Lower leg skin (tissue), 4 donors: ENCODE results near the gene TMIE. TPM values are rescaled to one million over a fixed set of nuclear protein-coding genes. Genes with fewer than 3 reads are reported as not detected.

ENCODE experiments used
- DNase-seq, 2 donors: peaks; one replicate each; pipeline ENCODE4 v3.0.0-alpha.2; 2019; ENCODE audit warnings: low spot score in 2 of 2
- H3K4me3 ChIP-seq: fragments of 200-600 bp; sonication (generic); 2 replicates; pipeline ENCODE4 v1.5.1; 2017; ENCODE audit warnings: mild to moderate bottlenecking, low read depth; ENCODE audit not compliant: poor library complexity, severe bottlenecking
- POLR2A ChIP-seq, 2 donors: fragments of 450-650 bp; IDR thresholded peaks; one replicate each; pipeline ENCODE4 v1.6.1; 2016 to 2017; ENCODE audit warnings: antibody characterized with exemption in 2 of 2, mild to moderate bottlenecking in 1 of 2, moderate library complexity in 1 of 2
- WGBS, 2 donors: methylation state at CpG; one replicate each; pipeline ENCODE4 v1.1.5; 2018; 5-methylcytosine and 5-hydroxymethylcytosine counted together
- intact Hi-C: fragments of 100-400 bp; cut with DNase I; formaldehyde crosslinking; loops from one replicate; pipeline ENCODE4 v1.15.0; 2023; ENCODE audit warnings: low total_unique reads
- total RNA-seq, 4 donors: library from RNA; depleted of rRNA; stranded (reverse); fragments of >200 nt; gene quantifications; one replicate each; pipeline ENCODE4 v1.1.0, GENCODE V29; 2016
- TF ChIP-seq, protein P1 (sequence below), 3 donors: fragments of 450-650 bp; IDR thresholded peaks; one replicate each; pipeline ENCODE4 v1.5.1; 2016; ENCODE audit warnings: antibody characterized with exemption in 3 of 3, mild to moderate bottlenecking in 3 of 3, moderate library complexity in 2 of 3

Gene TMIE
- total RNA-seq, 4 donors from 2014 or later = 0.37 to 1.1 (median 0.67) TPM

GRCh38 chr3:46690798-46691197, 10.4 kb upstream of the TMIE start:
- TF ChIP-seq POLR2A (IDR thresholded peaks at IDR 0.05) = no peak
- TF ChIP-seq, protein P1, sequence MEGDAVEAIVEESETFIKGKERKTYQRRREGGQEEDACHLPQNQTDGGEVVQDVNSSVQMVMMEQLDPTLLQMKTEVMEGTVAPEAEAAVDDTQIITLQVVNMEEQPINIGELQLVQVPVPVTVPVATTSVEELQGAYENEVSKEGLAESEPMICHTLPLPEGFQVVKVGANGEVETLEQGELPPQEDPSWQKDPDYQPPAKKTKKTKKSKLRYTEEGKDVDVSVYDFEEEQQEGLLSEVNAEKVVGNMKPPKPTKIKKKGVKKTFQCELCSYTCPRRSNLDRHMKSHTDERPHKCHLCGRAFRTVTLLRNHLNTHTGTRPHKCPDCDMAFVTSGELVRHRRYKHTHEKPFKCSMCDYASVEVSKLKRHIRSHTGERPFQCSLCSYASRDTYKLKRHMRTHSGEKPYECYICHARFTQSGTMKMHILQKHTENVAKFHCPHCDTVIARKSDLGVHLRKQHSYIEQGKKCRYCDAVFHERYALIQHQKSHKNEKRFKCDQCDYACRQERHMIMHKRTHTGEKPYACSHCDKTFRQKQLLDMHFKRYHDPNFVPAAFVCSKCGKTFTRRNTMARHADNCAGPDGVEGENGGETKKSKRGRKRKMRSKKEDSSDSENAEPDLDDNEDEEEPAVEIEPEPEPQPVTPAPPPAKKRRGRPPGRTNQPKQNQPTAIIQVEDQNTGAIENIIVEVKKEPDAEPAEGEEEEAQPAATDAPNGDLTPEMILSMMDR (IDR thresholded peaks at IDR 0.05) = no peak
- 41 to 49% methylated on average over 5 of the region's 5 CpGs for WGBS, 2 donors
- no peak overlapping the region for H3K4me3 ChIP-seq
- intact Hi-C loops = no loop called here
- peak; percentile 54 to 90 for DNase-seq

- DNase-seq = peak; percentile 62 to 90
- intact Hi-C loops = no loop called here
- 29 to 54% methylated on average over 10 to 11 of the region's 11 CpGs for WGBS, 2 donors
- peak overlapping the region; percentile 28 for H3K4me3 ChIP-seq
- TF ChIP-seq POLR2A (IDR thresholded peaks at IDR 0.05) = no peak
- TF ChIP-seq, protein P1 (IDR thresholded peaks at IDR 0.05) = no peak
These were observed 8.6 kb upstream of the TMIE start for GRCh38 chr3:46692566-46692990.

- intact Hi-C loops = no loop called here
- peak; percentile 39 to 92 for DNase-seq
These were observed 7.9 kb upstream of the TMIE start, which contains the start of gene ALS2CL for GRCh38 chr3:46693038-46693891. TSS of gene ALS2CL (minus strand) at chr3:46693679. CDS start at chr3:46689440, 4,239 bp downstream.

DNA sequence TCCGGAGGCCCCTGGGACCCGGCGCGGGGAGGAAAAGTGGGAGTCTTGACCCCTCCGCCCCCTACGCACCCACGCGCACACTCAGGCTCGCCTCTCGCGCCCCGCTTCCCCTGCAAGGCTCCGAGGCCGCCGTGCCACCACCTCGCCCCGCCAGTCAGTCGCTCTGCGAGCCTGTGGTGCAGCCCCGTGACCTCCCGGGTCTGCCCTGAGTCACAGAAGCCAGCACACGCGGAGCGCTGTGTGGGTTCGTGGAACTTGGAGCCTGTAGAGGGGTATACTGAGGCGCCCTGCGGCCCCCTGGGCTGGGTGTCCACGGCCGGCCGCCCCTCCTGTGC, 7.3 kb upstream of the TMIE start:
- TF ChIP-seq, protein P1 (IDR thresholded peaks at IDR 0.05) = no peak
- TF ChIP-seq POLR2A (IDR thresholded peaks at IDR 0.05) = no peak
- peak overlapping the region; percentile 28 for H3K4me3 ChIP-seq
- WGBS, 2 donors = 5 to 13% methylated on average over 13 to 14 of the region's 30 CpGs
- DNase-seq = peak in 1 of 2 donors; percentile 91
- intact Hi-C loops = no loop called here

More at GRCh38 chr3:46693038-46693891, 7.9 kb upstream of the TMIE start, which contains the start of gene ALS2CL:
- 1 to 4% methylated on average over 13 to 15 of the region's 71 CpGs for WGBS, 2 donors
- TF ChIP-seq POLR2A (IDR thresholded peaks at IDR 0.05) = no peak
- TF ChIP-seq, protein P1 (IDR thresholded peaks at IDR 0.05) = no peak
- peak within 1 kb of the TSS; percentile 28 for H3K4me3 ChIP-seq

DNA sequence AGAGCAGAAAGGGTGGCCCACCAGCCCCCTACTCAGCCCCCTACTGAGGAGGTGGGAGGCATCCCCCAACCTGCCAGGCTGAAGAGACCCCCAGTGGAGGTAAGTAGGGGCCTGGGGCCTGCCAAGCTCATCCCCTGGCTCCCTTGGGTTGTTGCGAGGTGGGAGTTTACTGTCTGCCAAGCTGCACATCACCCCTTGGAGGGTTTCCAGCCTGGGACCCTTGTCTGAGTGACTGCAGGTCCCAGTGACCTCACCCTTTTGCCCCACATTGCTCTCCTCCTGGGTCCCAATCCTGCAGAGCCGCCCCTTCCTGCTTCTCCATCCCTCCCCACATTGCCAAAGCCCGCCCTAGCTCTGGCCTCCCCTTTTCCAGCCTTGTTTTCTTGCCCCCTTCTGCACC, 6.7 kb upstream of the TMIE start:
- TF ChIP-seq, protein P1 (IDR thresholded peaks at IDR 0.05) = no peak
- TF ChIP-seq POLR2A (IDR thresholded peaks at IDR 0.05) = no peak
- intact Hi-C loops = no loop called here
- no peak for DNase-seq
- 92 to 93% methylated on average over 2 to 3 of the region's 3 CpGs for WGBS, 2 donors
- H3K4me3 ChIP-seq = no peak overlapping the region
